ENCODE results near the gene GPR61. TPM values are rescaled to one million over a fixed set of nuclear protein-coding genes. Genes with fewer than 3 reads are reported as not detected.

The GPR61 gene
- total RNA-seq, 3 donors from 2014 or later = not detected

DNA sequence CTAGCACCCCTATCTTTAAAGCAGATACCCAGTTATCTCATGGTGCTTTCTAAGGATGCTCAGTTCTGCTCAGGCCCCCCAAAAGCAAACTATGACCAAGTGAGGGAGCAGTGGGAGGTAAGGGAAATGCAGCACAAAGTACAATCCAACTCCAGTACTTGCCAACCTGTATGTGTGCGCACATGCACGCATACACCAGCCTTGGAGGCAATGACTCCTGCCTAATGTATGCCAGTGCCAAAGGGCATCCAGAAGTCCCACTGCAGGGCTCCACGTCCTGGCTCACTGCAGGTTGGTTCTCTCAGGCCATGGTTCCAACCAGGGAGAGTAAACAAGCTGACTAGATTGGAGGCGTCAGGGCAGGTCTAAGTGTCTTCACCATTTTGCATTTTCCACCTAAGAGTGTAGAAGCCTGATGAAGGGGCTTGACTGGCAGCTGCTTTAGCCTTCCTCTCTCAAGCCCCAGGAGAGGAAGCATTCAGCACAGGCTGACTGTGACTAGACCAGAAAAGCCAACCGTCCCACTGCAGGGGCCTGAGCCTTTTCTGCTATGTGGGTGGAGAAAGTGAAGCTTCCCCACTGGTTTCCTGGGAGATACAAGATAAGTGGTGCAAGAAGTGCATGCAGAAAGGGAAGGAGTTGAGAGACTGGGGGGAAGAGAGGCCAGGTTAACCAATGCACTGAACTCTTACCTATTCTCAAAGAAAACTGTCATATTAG lies 37.9 kb upstream of the GPR61 start:
- H3K4me3 Mint-ChIP-seq = peak overlapping the region; percentile 64
- peaks cover 92% of the 10 kb centered on the region for H3K4me1 Mint-ChIP-seq (ENCODE audit: low read depth)
- ATAC-seq (peak; percentile 11 to 16), DNase-seq (no peak)
- H3K9me3 Mint-ChIP-seq = no peaks in the 10 kb centered on the region
- H3K27me3 Mint-ChIP-seq (ENCODE audit: low read depth) = no peaks in the 10 kb centered on the region
- H3K36me3 Mint-ChIP-seq (ENCODE audit: insufficient read depth) = no peaks in the 10 kb centered on the region

- DNase-seq (peak; percentile 30), ATAC-seq (peak; percentile 57 to 64)
- Mint-ChIP-seq H3K4me1 (ENCODE audit: low read depth) (peaks cover 94% of the 10 kb centered on the region), H3K27me3 (ENCODE audit: low read depth) (no peaks in the 10 kb centered on the region), H3K4me3 (peak overlapping the region; percentile 64), H3K36me3 (ENCODE audit: insufficient read depth) (no peaks in the 10 kb centered on the region), H3K9me3 (no peaks in the 10 kb centered on the region)
Measured at GRCh38 chr1:109502364-109502851, 37.3 kb upstream of the GPR61 start.

GRCh38 chr1:109503935-109504334 lies 35.7 kb upstream of the GPR61 start:
- ATAC-seq = no peak
- Mint-ChIP-seq H3K4me3 (peak overlapping the region; percentile 53), H3K9me3 (no peaks in the 10 kb centered on the region), H3K27me3 (ENCODE audit: low read depth) (no peaks in the 10 kb centered on the region), H3K36me3 (ENCODE audit: insufficient read depth) (peaks cover 6% of the 10 kb centered on the region), H3K4me1 (ENCODE audit: low read depth) (peaks cover 93% of the 10 kb centered on the region)
- DNase-seq = no peak

GRCh38 chr1:109504974-109505373 lies 34.7 kb upstream of the GPR61 start:
- ATAC-seq = peak; percentile 22 to 38

GRCh38 chr1:109508001-109508872 lies 31.4 kb upstream of the GPR61 start:
- Mint-ChIP-seq H3K4me3 (peak overlapping the region; percentile 85), H3K27me3 (ENCODE audit: low read depth) (no peaks in the 10 kb centered on the region), H3K4me1 (ENCODE audit: low read depth) (peaks cover 69% of the 10 kb centered on the region), H3K36me3 (ENCODE audit: insufficient read depth) (peaks cover 6% of the 10 kb centered on the region), H3K9me3 (no peaks in the 10 kb centered on the region)
- DNase-seq (no peak), ATAC-seq (no peak)

More at GRCh38 chr1:109504974-109505373, 34.7 kb upstream of the GPR61 start:
- Mint-ChIP-seq H3K27me3 (ENCODE audit: low read depth) (no peaks in the 10 kb centered on the region), H3K4me1 (ENCODE audit: low read depth) (peaks cover 88% of the 10 kb centered on the region), H3K4me3 (no peak overlapping the region), H3K9me3 (no peaks in the 10 kb centered on the region), H3K36me3 (ENCODE audit: insufficient read depth) (peaks cover 6% of the 10 kb centered on the region)
- DNase-seq = no peak

DNA sequence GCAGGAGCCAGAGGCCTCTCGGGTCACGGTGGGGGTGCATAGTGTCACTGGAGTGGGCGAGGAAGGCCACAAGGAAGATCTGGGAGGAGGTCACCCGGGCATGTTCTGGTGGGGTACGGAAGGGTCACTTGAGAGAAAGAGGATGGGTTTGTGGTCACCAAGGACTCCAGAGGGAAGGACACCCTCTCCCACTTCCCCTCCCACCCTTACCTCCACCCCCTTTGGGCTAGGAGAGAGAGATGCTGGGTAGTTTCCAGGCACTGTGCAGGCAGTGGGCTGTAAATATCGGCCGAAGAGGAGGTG lies 30.8 kb upstream of the GPR61 start:
- Mint-ChIP-seq H3K4me3 (peak overlapping the region; percentile 85), H3K36me3 (ENCODE audit: insufficient read depth) (peaks cover 6% of the 10 kb centered on the region), H3K9me3 (no peaks in the 10 kb centered on the region), H3K27me3 (ENCODE audit: low read depth) (no peaks in the 10 kb centered on the region), H3K4me1 (ENCODE audit: low read depth) (peaks cover 64% of the 10 kb centered on the region)
- ATAC-seq = peak in 1 of 2 donors; percentile 1
- no peak for DNase-seq

DNA sequence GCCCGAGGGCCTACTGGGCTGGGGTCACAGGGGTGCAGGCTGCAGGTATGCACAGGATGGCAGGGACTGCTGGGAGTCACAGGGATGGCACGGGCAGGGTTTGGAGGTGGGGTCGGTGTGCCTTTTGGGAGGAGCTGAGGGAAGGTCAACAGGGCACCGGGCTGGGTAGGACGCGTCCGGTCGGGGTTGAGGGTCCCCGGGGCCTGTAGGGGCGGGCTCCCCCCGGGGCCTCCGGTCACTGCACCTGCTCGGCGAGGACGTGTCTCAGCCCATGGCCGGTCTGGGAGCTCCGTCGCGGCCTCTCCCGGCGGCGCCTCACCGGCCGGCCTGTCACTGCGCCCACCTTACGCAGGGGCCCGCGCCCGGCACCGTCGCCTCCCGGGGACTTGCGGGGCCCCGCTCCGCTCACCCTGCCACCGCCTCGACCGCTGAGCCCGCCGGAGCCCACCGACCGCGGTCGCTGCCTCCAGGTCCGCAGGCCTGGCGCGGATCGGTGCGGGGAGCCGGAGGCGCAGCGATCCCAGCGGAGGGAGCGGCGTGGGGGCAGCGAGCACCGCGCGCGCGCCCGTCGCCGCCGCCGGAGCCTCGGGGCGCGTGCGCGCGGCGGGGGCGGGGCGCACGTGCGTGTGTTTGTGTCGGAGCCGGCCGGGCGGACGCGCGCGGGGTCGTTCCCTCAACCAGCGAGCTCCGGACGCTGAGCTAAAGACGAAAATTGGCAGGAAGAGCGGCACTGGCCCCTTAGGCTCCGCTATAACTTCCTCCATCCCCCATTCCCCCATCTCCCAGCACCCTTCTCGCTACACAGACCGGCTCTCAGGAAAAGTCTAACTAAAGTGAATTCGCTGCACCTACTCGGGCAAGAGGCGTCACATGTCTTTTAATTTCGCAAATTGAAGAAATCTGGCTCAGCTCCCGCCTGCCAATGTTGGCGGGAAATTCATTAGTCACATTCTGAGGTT lies 30.2 kb upstream of the GPR61 start, which contains the start of gene AMIGO1:
TSS of gene AMIGO1 (minus strand) at position 552 of the 959 bp plus-strand sequence. CDS start 815 bp downstream, outside the sequence.
- Mint-ChIP-seq H3K9me3 (no peaks in the 10 kb centered on the region), H3K27me3 (ENCODE audit: low read depth) (no peaks in the 10 kb centered on the region), H3K36me3 (ENCODE audit: insufficient read depth) (peaks cover 6% of the 10 kb centered on the region), H3K4me3 (peak within 1 kb of the TSS; percentile 91), H3K4me1 (ENCODE audit: low read depth) (peaks cover 59% of the 10 kb centered on the region)
- peak; percentile 72 to 77 for ATAC-seq
- DNase-seq = peak; percentile 53

- Mint-ChIP-seq H3K27me3 (ENCODE audit: low read depth) (no peaks in the 10 kb centered on the region), H3K9me3 (no peaks in the 10 kb centered on the region), H3K4me3 (no peak overlapping the region), H3K4me1 (ENCODE audit: low read depth) (peaks cover 27% of the 10 kb centered on the region), H3K36me3 (ENCODE audit: insufficient read depth) (peaks cover under 1% of the 10 kb centered on the region)
- DNase-seq (no peak), ATAC-seq (no peak)
Measured at GRCh38 chr1:109513110-109513710, 26.5 kb upstream of the GPR61 start.

DNA sequence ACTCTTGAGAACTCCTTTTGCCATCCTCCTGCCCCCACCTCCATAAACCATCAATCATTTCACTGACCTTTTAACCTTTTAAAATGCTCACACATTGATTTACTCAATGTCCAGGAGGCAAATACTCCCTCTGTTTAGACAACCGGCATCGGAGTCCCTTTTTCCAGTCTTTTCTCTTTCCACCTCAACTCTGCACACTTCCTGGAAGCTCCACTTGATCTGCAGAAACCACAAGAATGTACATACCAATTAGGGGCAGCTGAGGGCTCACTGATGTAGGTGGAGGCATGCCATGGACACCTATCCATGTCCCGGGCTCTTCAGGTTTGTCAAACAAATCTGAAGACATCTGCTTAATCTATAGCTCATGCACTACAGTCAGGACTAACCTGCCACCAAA lies 24.8 kb upstream of the GPR61 start:
- Mint-ChIP-seq H3K4me1 (ENCODE audit: low read depth) (peaks cover 15% of the 10 kb centered on the region), H3K9me3 (no peaks in the 10 kb centered on the region), H3K36me3 (ENCODE audit: insufficient read depth) (no peaks in the 10 kb centered on the region), H3K27me3 (ENCODE audit: low read depth) (no peaks in the 10 kb centered on the region), H3K4me3 (no peak overlapping the region)
- ATAC-seq (no peak), DNase-seq (no peak)

- Mint-ChIP-seq H3K4me3 (no peak overlapping the region), H3K27me3 (ENCODE audit: low read depth) (no peaks in the 10 kb centered on the region), H3K9me3 (no peaks in the 10 kb centered on the region), H3K36me3 (ENCODE audit: insufficient read depth) (no peaks in the 10 kb centered on the region), H3K4me1 (ENCODE audit: low read depth) (no peaks in the 10 kb centered on the region)
- ATAC-seq (no peak), DNase-seq (no peak)
Measured at GRCh38 chr1:109516872-109517271, 22.8 kb upstream of the GPR61 start.

- DNase-seq (no peak), ATAC-seq (no peak)
- no peaks in the 10 kb centered on the region for H3K4me1 Mint-ChIP-seq (ENCODE audit: low read depth)
- no peaks in the 10 kb centered on the region for H3K27me3 Mint-ChIP-seq (ENCODE audit: low read depth)
- no peak overlapping the region for H3K4me3 Mint-ChIP-seq
- no peaks in the 10 kb centered on the region for H3K9me3 Mint-ChIP-seq
- no peaks in the 10 kb centered on the region for H3K36me3 Mint-ChIP-seq (ENCODE audit: insufficient read depth)
Measured at GRCh38 chr1:109517337-109517736, 22.3 kb upstream of the GPR61 start.

DNA sequence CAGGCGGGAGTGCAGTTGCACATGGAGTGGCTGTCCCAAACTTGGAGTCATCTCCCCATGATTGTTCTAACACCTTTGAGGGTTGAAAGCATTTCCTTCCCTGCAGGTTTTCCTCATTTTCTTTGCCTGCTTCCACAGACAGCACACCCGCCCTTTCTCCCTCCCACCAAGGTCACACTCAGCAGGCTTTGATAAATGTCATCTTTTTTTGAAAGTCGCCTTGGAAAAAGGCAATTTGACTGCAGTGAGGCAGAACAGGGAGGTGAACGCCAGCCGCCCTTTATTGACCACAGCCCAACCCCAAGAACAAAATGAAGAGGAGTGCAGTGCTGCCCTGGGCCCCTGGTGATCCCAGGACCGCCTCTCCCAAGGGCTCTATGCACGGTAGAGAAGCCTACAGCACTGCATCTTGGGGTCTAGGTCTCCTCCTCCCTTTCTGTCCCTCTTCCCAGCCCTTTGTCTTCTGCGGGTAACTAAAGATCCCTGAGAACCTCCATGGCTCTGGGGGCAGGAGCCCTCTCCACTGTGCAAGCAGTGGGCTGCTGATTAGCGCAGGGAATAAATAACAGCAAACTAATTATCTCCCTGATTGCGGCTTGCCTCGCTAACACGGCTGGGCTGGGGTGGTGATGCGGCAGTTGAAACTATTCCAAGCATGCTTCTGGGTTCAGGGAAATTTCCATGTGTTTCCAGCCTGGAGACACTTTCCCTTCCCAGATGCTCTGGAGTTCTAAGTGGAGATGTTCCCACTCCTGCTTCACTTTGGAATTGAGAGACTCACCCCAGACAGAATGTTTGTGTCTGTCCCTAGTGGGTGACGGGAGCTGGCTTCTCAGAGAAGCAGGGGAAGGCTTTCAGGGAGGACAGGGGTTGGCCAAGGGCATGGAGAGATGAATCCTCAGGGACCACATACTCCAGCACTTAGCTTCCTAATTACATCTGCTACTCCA lies 18.4 kb upstream of the GPR61 start:
- Mint-ChIP-seq H3K4me3 (no peak overlapping the region), H3K27me3 (ENCODE audit: low read depth) (peaks cover 3% of the 10 kb centered on the region), H3K4me1 (ENCODE audit: low read depth) (no peaks in the 10 kb centered on the region), H3K36me3 (ENCODE audit: insufficient read depth) (no peaks in the 10 kb centered on the region), H3K9me3 (no peaks in the 10 kb centered on the region)
- no peak for ATAC-seq
- DNase-seq = no peak

DNA sequence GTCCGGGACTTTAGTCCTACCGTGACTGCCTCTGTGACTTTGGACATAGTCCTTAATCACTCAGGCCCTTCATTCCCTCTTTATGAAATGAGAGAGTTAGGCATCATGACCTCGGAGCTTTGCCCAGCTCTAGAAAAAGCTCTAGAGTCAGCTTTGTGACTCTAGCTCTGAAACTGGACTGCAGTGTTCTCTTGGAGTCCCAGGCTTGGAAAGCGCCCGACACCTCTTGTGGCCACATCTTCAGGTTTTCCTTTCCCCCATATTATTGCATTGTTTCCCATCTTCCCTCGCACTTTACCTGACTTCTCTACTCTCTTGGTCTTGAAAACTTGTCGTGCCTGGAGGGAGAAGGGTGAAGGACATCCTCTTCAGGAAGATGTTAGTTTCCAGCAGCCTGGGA lies 17.6 kb upstream of the GPR61 start:
- no peak for ATAC-seq
- no peaks in the 10 kb centered on the region for H3K36me3 Mint-ChIP-seq (ENCODE audit: insufficient read depth)

More for the DNA sequence above, 17.6 kb upstream of the GPR61 start:
- Mint-ChIP-seq H3K9me3 (no peaks in the 10 kb centered on the region), H3K27me3 (ENCODE audit: low read depth) (peaks cover 3% of the 10 kb centered on the region), H3K4me1 (ENCODE audit: low read depth) (no peaks in the 10 kb centered on the region), H3K4me3 (no peak overlapping the region)
- no peak for DNase-seq
